Gastroesophageal sphincter (tissue), 3 donors: ENCODE results near the gene CDKN3.

ENCODE experiments used
- CTCF ChIP-seq, 4 experiments: fragments of 200-600 bp in 2 of 4; fragments of 450-650 bp in 2 of 4; sonication (generic) in 1 of 4; IDR thresholded peaks; one replicate each; pipeline ENCODE4 v1.5.1; 2017 to 2019; ENCODE audit warnings: antibody characterized with exemption in 4 of 4, mild to moderate bottlenecking in 2 of 4, moderate library complexity in 2 of 4
- EP300 ChIP-seq: sonication (generic); formaldehyde crosslinking; IDR thresholded peaks from one replicate; pipeline ENCODE4 v1.6.1; 2017; ENCODE audit warnings: antibody characterized with exemption, mild to moderate bottlenecking
- POLR2A ChIP-seq, 2 donors: fragments of 450-650 bp; IDR thresholded peaks; one replicate each; pipeline ENCODE4 v1.6.1; 2017; ENCODE audit warnings: antibody characterized with exemption in 2 of 2, mild to moderate bottlenecking in 2 of 2, moderate library complexity in 1 of 2
- POLR2AphosphoS5 ChIP-seq: sonication (generic); formaldehyde crosslinking; IDR thresholded peaks from one replicate; pipeline ENCODE4 v1.6.1; 2017; ENCODE audit warnings: antibody characterized with exemption

GRCh38 chr14:54387328-54387727 lies 9.5 kb upstream of the CDKN3 start:
- TF ChIP-seq CTCF (IDR thresholded peaks at IDR 0.05): no peak
- no peak for TF ChIP-seq EP300
- no peak for TF ChIP-seq POLR2AphosphoS5
- no peak for TF ChIP-seq POLR2A (IDR thresholded peaks at IDR 0.05)
